Renal cortical epithelial cell (primary cell): ENCODE results near the gene CACNA1F. TPM values are rescaled to one million over a fixed set of nuclear protein-coding genes. Genes with fewer than 3 reads are reported as not detected.
A peak's percentile ranks its signal among the peaks of the same experiment; 100 is the strongest.

ENCODE experiments used
- DNase-seq: peaks from one replicate; pipeline ENCODE4 v3.0.0-alpha.2; 2011; ENCODE audit warnings: low read depth
- total RNA-seq: library from RNA; depleted of rRNA; stranded (reverse); fragments of >200 nt; gene quantifications from 2 replicates; pipeline ENCODE4 v1.2.3, GENCODE V29; 2014

The CACNA1F gene
- total RNA-seq, 1 donor from 2014 or later, result 0.05 TPM

GRCh38 chrX:49199315-49199595 is 33.9 kb downstream of the CACNA1F start:
- DNase-seq, result no peak

DNA sequence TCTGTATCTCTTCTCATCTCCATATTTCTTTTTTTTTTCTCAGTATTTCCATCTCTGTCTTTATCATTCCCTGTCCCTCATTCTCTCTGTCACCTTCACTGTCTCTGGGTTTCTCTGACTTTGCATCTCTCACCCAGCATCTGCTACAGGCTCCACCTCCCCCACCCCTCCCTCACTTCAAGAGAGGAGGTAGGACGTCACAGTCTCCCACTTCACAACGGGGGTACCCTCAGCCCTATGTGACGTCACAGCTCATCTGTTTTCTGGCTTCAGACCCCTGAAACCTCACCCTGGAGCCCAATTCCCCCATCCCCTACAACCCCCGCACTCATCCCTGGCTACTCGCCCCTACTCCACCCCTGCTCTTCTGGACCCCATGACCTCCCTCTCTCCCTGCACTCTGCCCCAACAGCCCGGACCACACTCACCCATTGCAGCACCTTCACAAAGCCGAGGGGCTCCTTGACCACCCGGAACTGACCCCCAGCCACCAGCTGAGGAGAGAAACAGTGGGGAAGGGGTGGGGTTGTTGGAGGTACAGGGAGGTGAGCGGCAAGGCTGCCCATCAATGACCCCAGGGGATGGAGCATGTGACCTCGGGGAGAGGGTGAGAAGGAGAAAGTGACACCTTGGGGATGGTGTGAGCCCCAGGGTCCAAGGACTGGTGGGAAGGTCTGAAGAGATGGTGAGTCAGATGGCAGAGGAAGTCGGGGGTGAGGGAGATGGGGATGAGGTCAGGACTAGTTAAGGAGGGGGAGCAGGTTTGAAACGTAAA is 34.4 kb downstream of the CACNA1F start:
- no peak for DNase-seq

GRCh38 chrX:49197543-49198087 is 35.5 kb downstream of the CACNA1F start:
- no peak for DNase-seq

GRCh38 chrX:49193542-49193964 is 39.6 kb downstream of the CACNA1F start:
- no peak for DNase-seq

DNA sequence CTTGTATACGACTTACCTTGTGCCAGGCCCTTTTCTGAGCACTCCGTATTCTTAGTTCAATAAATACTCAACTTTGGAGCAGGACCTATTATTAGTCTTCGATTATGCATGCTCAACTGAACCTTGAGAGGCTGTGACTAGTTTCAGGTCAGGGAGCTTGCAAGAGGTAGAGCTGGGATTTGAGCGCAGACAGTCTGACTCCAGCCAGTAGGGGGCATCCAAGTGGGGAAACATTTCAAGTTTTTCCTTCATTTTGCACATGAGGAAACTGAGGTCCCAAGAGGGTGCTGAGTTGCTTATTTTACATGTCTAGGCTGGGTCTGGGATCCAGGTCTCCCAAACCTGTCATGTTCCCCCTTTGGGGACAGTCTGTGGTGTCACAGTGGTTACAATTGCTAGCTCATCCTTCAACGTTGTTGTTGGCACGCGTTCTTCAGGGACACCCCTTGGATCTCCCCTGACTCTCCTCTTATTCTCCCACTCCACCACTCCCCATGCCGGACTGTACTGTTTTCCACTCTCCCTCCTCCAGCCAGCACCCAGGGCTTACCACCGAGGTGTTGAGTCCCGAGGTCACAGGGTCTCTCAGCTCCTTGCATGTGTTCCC is 40.3 kb downstream of the CACNA1F start:
- DNase-seq, result peak; percentile 22

DNA sequence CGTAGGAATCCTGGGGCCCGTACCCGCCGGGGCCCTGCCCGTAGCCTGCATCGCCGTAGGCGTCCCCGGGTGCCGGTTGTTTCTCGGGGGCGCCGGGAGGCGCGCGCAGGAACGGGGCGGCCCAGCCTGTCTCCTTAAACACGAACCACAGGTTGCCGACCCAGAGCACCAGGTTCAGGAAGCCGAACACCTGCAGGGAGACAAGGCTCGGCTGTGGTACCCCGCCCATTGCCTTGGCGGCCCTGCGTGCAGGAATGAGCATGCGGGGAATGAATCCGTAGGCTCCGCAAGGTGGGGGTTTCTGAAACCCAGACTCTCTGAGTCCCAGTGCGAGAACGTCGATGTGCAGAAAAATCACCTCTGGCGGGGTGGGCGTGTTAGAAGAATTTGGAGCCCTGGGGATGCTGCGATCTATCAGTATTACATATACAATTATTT is 41.5 kb downstream of the CACNA1F start:
- DNase-seq, result no peak

DNA sequence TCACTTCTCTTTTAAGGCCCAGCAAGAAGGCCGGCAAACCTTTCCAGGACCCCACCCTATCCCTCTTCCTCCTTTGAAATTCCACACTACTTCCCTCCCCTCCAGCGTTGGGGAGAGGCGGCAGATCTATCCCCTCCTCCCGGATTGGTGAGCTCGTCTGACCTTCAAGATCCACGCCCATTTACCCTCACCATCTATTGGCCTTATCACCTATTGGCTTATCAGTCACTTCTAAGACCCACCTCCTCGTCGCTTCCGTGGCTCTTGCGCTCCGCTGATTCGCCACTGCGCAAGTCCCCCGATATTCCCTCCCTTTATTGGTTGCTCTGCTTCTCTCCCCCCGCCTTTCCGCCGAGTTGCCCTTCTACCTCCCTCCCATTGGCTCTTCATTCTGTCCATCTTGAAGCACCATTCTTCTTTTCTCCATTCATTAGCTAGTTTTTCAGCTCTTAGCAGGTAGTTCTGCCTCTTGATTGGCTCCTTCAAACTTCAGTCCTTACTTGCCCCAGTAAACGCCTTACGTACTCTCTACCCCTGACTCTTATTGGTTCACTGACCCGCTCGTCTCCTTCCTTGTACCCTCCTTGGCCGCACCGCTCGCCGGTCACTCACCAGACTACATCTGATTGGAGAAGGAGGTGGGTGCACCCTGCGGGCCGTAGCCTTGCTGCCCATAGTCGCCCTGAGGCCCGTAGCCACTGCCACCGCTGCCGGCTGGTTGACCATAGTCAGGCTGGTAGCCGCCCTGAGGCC is 42.1 kb downstream of the CACNA1F start:
- DNase-seq, result peak; percentile 99

GRCh38 chrX:49189606-49190005 is 43.5 kb downstream of the CACNA1F start:
- DNase-seq, result no peak

GRCh38 chrX:49188468-49189076 is 44.6 kb downstream of the CACNA1F start:
- DNase-seq, result no peak

GRCh38 chrX:49187526-49187925 is 45.6 kb downstream of the CACNA1F start:
- no peak for DNase-seq

GRCh38 chrX:49187028-49187394 is 46.1 kb downstream of the CACNA1F start:
- DNase-seq, result no peak

- DNase-seq, result peak; percentile 14
Observed at GRCh38 chrX:49186125-49187027, 46.8 kb downstream of the CACNA1F start, which contains the start of gene PRICKLE3. PRICKLE3 (minus strand) TSS chrX:49186373; CDS start chrX:49186297, 76 bp downstream.

GRCh38 chrX:49184294-49185281 is 48.6 kb downstream of the CACNA1F start:
- peak; percentile 83 for DNase-seq

- DNase-seq, result no peak
Observed at GRCh38 chrX:49183701-49184281, 49.3 kb downstream of the CACNA1F start.

- DNase-seq, result no peak
Observed at GRCh38 chrX:49179358-49179757, 53.8 kb downstream of the CACNA1F start.

DNA sequence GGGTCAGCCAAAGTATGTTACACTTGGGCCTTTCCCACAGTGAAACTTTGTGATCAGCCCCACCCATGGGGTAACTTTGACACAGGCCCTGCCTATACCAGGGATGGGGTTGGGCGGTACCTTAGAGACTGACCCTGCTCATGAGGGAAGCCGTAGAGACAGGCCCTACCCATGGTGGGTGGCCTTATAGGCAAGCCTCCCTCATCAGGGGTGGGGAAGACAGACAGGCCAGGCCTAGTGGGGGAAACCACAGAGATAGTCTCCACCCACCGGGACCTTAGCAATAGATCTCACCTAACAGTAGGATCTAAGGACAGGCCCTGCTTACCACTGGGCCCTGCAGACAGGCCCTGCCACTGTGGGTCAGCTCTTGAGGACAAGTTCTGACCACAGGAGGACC is 54.6 kb downstream of the CACNA1F start:
- DNase-seq, result no peak

DNA sequence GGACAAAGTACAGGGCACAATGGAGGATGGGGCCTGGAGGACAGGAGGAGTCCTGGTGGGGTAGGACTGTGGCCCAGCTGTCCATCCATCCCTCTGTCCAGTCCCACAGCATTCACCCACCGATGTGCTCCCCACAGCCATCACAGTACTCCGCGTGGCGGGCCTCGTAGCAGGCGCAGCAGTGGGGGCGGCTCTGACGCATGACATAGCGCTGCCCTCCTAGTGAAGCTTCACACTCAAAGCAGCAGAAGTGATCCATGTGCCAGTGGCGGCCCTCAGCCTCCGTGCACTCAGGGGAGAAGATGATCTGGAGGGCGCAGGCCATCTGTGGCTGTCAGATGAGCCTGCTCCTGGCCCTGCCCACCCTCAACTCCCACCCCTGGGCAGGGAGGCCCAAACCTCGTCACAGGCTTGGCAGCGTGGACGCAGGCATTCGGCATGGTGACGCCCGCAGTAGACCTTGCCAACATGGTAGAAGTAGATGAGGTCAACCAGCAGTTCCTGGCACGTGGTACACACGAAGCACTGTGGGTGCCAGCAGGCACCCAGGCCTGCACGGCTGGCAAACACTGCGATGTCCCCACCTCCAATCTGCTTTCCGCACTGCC is 55.2 kb downstream of the CACNA1F start:
- no peak for DNase-seq

GRCh38 chrX:49177338-49177833 is 55.8 kb downstream of the CACNA1F start:
- no peak for DNase-seq
